IMR-90 (cell line): ENCODE measurements around the gene INPP1. TPM values are rescaled to one million over a fixed set of nuclear protein-coding genes. Genes with fewer than 3 reads are reported as not detected.

Experiments
- ATAC-seq: fragments of 200-7000 bp; cut with Tn5 transposase; 2 replicates; pipeline ENCODE4 v1.9.1; 2020; ENCODE audit warnings: low read depth, mild to moderate bottlenecking, moderate library complexity
- BruUV-seq: library from RNA; stranded (reverse); fragments of 400-500 nt; replicated peaks from 2 replicates; lab custom pipeline; 2021; lab: Mats Ljungman, UMichigan
- CTCF ChIA-PET: fragments of 300-600 bp; formaldehyde crosslinking; extraction: SDS; loops from one replicate; lab custom pipeline; 2021; ENCODE audit warnings: antibody characterized with exemption; lab: Yijun Ruan, JAX
- POLR2A ChIA-PET: fragments of 300-600 bp; sonication (Branson Sonifier 250); formaldehyde crosslinking; loops from one replicate; lab custom pipeline; 2022; ENCODE audit warnings: antibody characterized with exemption; ENCODE audit not compliant: unreplicated experiment; lab: Charles Lee
- DNase-seq: peaks from one replicate; pipeline ENCODE4 v3.0.0; 2013
- H2AFZ ChIP-seq: replicated peaks from 2 replicates; pipeline ENCODE3; 2013; ENCODE audit warnings: low read length, mild to moderate bottlenecking; ENCODE audit not compliant: poor library complexity
- H2AK5ac ChIP-seq: 2 replicates; pipeline ENCODE4 v1.6.1; 2013; ENCODE audit warnings: low read depth, low read length, inconsistent platforms
- H2AK9ac ChIP-seq: replicated peaks from 2 replicates; pipeline ENCODE3; 2013; ENCODE audit warnings: mild to moderate bottlenecking, low read depth, low read length, moderate library complexity; ENCODE audit not compliant: poor library complexity
- H2BK120ac ChIP-seq: 2 replicates; pipeline ENCODE4 v1.6.1; 2013; ENCODE audit warnings: low read depth, low read length, inconsistent platforms
- H2BK15ac ChIP-seq: 3 replicates; pipeline ENCODE4 v1.6.1; 2013; ENCODE audit warnings: low read depth, low read length, inconsistent platforms
- H2BK20ac ChIP-seq: 2 replicates; pipeline ENCODE4 v1.6.1; 2013; ENCODE audit warnings: low read depth, mild to moderate bottlenecking, inconsistent platforms, low read length, moderate library complexity
- H2BK5ac ChIP-seq: 2 replicates; pipeline ENCODE4 v1.6.1; 2013; ENCODE audit warnings: mild to moderate bottlenecking, low read depth, low read length, inconsistent platforms; ENCODE audit not compliant: poor library complexity, severe bottlenecking
- H3K14ac ChIP-seq: replicated peaks from 2 replicates; pipeline ENCODE4 v1.6.1; 2013; ENCODE audit warnings: low read depth, low read length, inconsistent platforms
- H3K18ac ChIP-seq: 2 replicates; pipeline ENCODE4 v1.6.1; 2013; ENCODE audit warnings: low read depth, low read length, control low read depth
- H3K23ac ChIP-seq: 2 replicates; pipeline ENCODE4 v1.6.1; 2013; ENCODE audit warnings: low read depth, low read length, inconsistent platforms
- H3K27ac ChIP-seq: 2 replicates; pipeline ENCODE4 v1.5.1; 2013; ENCODE audit warnings: mild to moderate bottlenecking, control low read depth, low read length; ENCODE audit not compliant: insufficient read depth
- H3K27me3 ChIP-seq: 2 replicates; pipeline ENCODE4 v1.6.1; 2013; ENCODE audit warnings: low read length; ENCODE audit not compliant: control insufficient read depth, insufficient read depth
- H3K36me3 ChIP-seq: 2 replicates; pipeline ENCODE4 v1.6.1; 2013; ENCODE audit warnings: low read length, mixed read lengths; ENCODE audit not compliant: control insufficient read depth, insufficient read depth
- H3K4ac ChIP-seq: 2 replicates; pipeline ENCODE4 v1.6.1; 2013; ENCODE audit warnings: low read depth, low read length, inconsistent platforms
- H3K4me1 ChIP-seq: 2 replicates; pipeline ENCODE4 v1.6.1; 2013; ENCODE audit warnings: low read length, mixed read lengths; ENCODE audit not compliant: control insufficient read depth, insufficient read depth
- H3K4me2 ChIP-seq: 2 replicates; pipeline ENCODE4 v1.6.1; 2013; ENCODE audit warnings: low read depth, mild to moderate bottlenecking, control low read depth, low read length, moderate library complexity
- H3K4me3 ChIP-seq: 2 replicates; pipeline ENCODE4 v1.5.1; 2013; ENCODE audit warnings: low read depth, mild to moderate bottlenecking, control low read depth, low read length, moderate library complexity; ENCODE audit not compliant: insufficient read depth
- H3K56ac ChIP-seq: 2 replicates; pipeline ENCODE4 v1.6.1; 2013; ENCODE audit warnings: low read length, inconsistent platforms; ENCODE audit not compliant: insufficient read depth; ENCODE audit errors: extremely low read depth
- H3K79me1 ChIP-seq, 2 experiments: 2 replicates each; pipeline ENCODE4 v1.6.1; 2013; ENCODE audit warnings: low read length in 2 of 2, inconsistent platforms in 1 of 2, low read depth in 1 of 2
- H3K9ac ChIP-seq: 2 replicates; pipeline ENCODE4 v1.6.1; 2013; ENCODE audit warnings: low read depth, low read length, control low read depth
- H3K9me1 ChIP-seq: 2 replicates; pipeline ENCODE4 v1.6.1; 2013; ENCODE audit warnings: low read length, inconsistent platforms; ENCODE audit not compliant: insufficient read depth
- H3K9me3 ChIP-seq: 2 replicates; pipeline ENCODE4 v1.6.1; 2013; ENCODE audit warnings: low read length; ENCODE audit not compliant: control insufficient read depth, insufficient read depth
- H4K20me1 ChIP-seq: 2 replicates; pipeline ENCODE4 v1.6.1; 2013; ENCODE audit warnings: low read length, inconsistent platforms; ENCODE audit not compliant: insufficient read depth
- H4K5ac ChIP-seq: 2 replicates; pipeline ENCODE4 v1.6.1; 2013; ENCODE audit warnings: mild to moderate bottlenecking, low read depth, low read length, control low read depth
- H4K8ac ChIP-seq, 2 experiments: 2 replicates each; pipeline ENCODE4 v1.6.1; 2013; ENCODE audit warnings: low read depth in 2 of 2, low read length in 2 of 2, control low read depth in 1 of 2, inconsistent platforms in 1 of 2
- H4K91ac ChIP-seq: 2 replicates; pipeline ENCODE4 v1.6.1; 2013; ENCODE audit warnings: low read depth, low read length, inconsistent platforms; ENCODE audit not compliant: insufficient read depth
- CEBPB ChIP-seq: IDR thresholded peaks from 2 replicates; pipeline ENCODE4 v1.6.1; 2012; ENCODE audit warnings: low read depth, low read length, improper control_type of control experiment
- CTCF ChIP-seq: conservative IDR thresholded peaks from 2 replicates; pipeline ENCODE4 v1.5.1; 2012; ENCODE audit warnings: mild to moderate bottlenecking, low read depth, low read length, improper control_type of control experiment
- ELK1 ChIP-seq: fragments of 150-350 bp; IDR thresholded peaks from 2 replicates; pipeline ENCODE4 v1.6.1; 2016; ENCODE audit warnings: low read depth, mild to moderate bottlenecking, low read length, moderate library complexity, borderline replicate concordance
- FOS ChIP-seq: fragments of 150-350 bp; IDR thresholded peaks from 2 replicates; pipeline ENCODE4 v1.6.1; 2016; ENCODE audit warnings: low read depth, low read length
- MAFK ChIP-seq: IDR thresholded peaks from 2 replicates; pipeline ENCODE4 v1.6.1; 2012; ENCODE audit warnings: low read depth, low read length, improper control_type of control experiment
- MAZ ChIP-seq: IDR thresholded peaks from 2 replicates; pipeline ENCODE4 v1.6.1; 2012; ENCODE audit warnings: low read depth, mild to moderate bottlenecking, low read length, improper control_type of control experiment, moderate library complexity, borderline replicate concordance
- MXI1 ChIP-seq: IDR thresholded peaks from 2 replicates; pipeline ENCODE4 v1.6.1; 2012; ENCODE audit warnings: low read depth, mild to moderate bottlenecking, low read length, moderate library complexity, borderline replicate concordance
- NFE2L2 ChIP-seq: fragments of 150-350 bp; IDR thresholded peaks from 2 replicates; pipeline ENCODE4 v1.6.1; 2016; ENCODE audit warnings: low read depth, mild to moderate bottlenecking, low read length
- RCOR1 ChIP-seq: IDR thresholded peaks from 2 replicates; pipeline ENCODE4 v1.6.1; 2012; ENCODE audit warnings: mild to moderate bottlenecking, low read length, improper control_type of control experiment; ENCODE audit not compliant: insufficient replicate concordance
- RFX5 ChIP-seq: IDR thresholded peaks from 2 replicates; pipeline ENCODE4 v1.8.0; 2012; ENCODE audit warnings: low read depth, mild to moderate bottlenecking, low read length, moderate library complexity
- SMC3 ChIP-seq: fragments of 150-350 bp; IDR thresholded peaks from 2 replicates; pipeline ENCODE4 v1.6.1; 2016; ENCODE audit warnings: low read depth, mild to moderate bottlenecking, antibody characterized with exemption, low read length, moderate library complexity
- USF2 ChIP-seq: fragments of 150-350 bp; IDR thresholded peaks from 2 replicates; pipeline ENCODE4 v1.6.1; 2017; ENCODE audit warnings: mild to moderate bottlenecking, antibody characterized with exemption, low read length, low read depth
- WGBS, 2 experiments: methylation state at CpG; one replicate each; pipeline versions ENCODE4 v1.1.5 to v1.1.7; 2013; ENCODE audit warnings: missing lambda C conversion rate in 2 of 2; ENCODE audit not compliant: insufficient read length in 1 of 2; ENCODE audit errors: extremely low coverage in 2 of 2; 5-methylcytosine and 5-hydroxymethylcytosine counted together
- dilution Hi-C: fragments of 300-500 bp; cut with HindIII; formaldehyde crosslinking; loops from one replicate; pipeline ENCODE4 v1.14.3; 2018; ENCODE audit warnings: low sequenced_read_pairs; ENCODE audit not compliant: unreplicated experiment
- in situ Hi-C: fragments of 300-500 bp; cut with MboI; formaldehyde crosslinking; loops from 3 replicates; pipeline ENCODE4 v1.14.3; 2019; ENCODE audit warnings: low sequenced_read_pairs, inconsistent platforms, mixed read lengths
- intact Hi-C: fragments of 100-400 bp; cut with micrococcal nuclease; formaldehyde crosslinking; loops from 2 replicates; pipeline ENCODE4 v1.10.0; 2022
- polyA plus RNA-seq, 3 experiments: library from polyadenylated mRNA; depleted of rRNA; stranded (reverse); fragments of >200 nt; gene quantifications; 2 replicates each; pipeline ENCODE4 v1.2.3, GENCODE V29; 2012; ENCODE audit warnings: low replicate concordance in 1 of 3
- total RNA-seq: library from RNA; depleted of rRNA; stranded (reverse); fragments of >200 nt; gene quantifications from 2 replicates; pipeline ENCODE4 v1.2.3, GENCODE V29; 2012

INPP1 gene
- total and polyA plus RNA-seq, 2 of the 4 experiments (the other 2 are of a cell fraction) = 4.1 to 10.1 TPM

- no peak overlapping the region for H4K91ac ChIP-seq
- no peaks in the 10 kb centered on the region for H4K20me1 ChIP-seq
- no peak overlapping the region for H4K5ac ChIP-seq
- no peak overlapping the region for H3K4me3 ChIP-seq
- no peak overlapping the region for H3K4me2 ChIP-seq
- no peak overlapping the region for H3K18ac ChIP-seq
- H3K56ac ChIP-seq = no peak overlapping the region
- ChIA-PET POLR2A (no interaction called here), CTCF (no interaction called here)
- ATAC-seq (no peak), DNase-seq (no peak)
- in situ Hi-C loops = no loop called here
- no peak overlapping the region for H2AFZ ChIP-seq
- no peak overlapping the region for H3K9ac ChIP-seq
- peaks cover 7% of the 10 kb centered on the region for H3K4me1 ChIP-seq
- H3K14ac ChIP-seq = no peak overlapping the region
- H3K9me3 ChIP-seq = no peaks in the 10 kb centered on the region
- no peaks in the 10 kb centered on the region for H3K36me3 ChIP-seq
- dilution Hi-C loops = no loop called here
- no peak overlapping the region for H2BK15ac ChIP-seq
- no peak overlapping the region for H2AK5ac ChIP-seq
- TF ChIP-seq USF2 (no peak), MXI1 (no peak), RFX5 (no peak), MAFK (no peak), NFE2L2 (no peak), CTCF (no peak), FOS (no peak), MAZ (no peak), SMC3 (no peak), ELK1 (no peak), CEBPB (no peak), RCOR1 (no peak)
- H3K9me1 ChIP-seq = no peaks in the 10 kb centered on the region
- H3K27ac ChIP-seq = no peak overlapping the region
- H4K8ac ChIP-seq = no peak overlapping the region
- H2BK5ac ChIP-seq = no peak overlapping the region
- H2AK9ac ChIP-seq = no peak overlapping the region
- no peak overlapping the region for H2BK20ac ChIP-seq
- no peak overlapping the region for H3K23ac ChIP-seq
- H3K4ac ChIP-seq = no peak overlapping the region
- H3K27me3 ChIP-seq = no peaks in the 10 kb centered on the region
- H2BK120ac ChIP-seq = no peak overlapping the region
- BruUV-seq = no TSS peak
- no CpG with 5 or more reads among the region's 1 CpG for WGBS, 2 experiments
- peaks cover 23 to 49% of the 10 kb centered on the region in 2 experiments for H3K79me1 ChIP-seq
- intact Hi-C loops = loop anchor here (10.0 kb wide), 1 partner anchor 529 kb away; the partner anchor contains the start of genes ORMDL1 and PMS1
Observed at GRCh38 chr2:190313880-190314279, 29.5 kb upstream of the INPP1 start.
